ENCODE data around the gene OTOP1. TPM values are rescaled to one million over a fixed set of nuclear protein-coding genes. Genes with fewer than 3 reads are reported as not detected.

Gene OTOP1
- total RNA-seq, 1 donor from 2014 or later, result not detected

DNA sequence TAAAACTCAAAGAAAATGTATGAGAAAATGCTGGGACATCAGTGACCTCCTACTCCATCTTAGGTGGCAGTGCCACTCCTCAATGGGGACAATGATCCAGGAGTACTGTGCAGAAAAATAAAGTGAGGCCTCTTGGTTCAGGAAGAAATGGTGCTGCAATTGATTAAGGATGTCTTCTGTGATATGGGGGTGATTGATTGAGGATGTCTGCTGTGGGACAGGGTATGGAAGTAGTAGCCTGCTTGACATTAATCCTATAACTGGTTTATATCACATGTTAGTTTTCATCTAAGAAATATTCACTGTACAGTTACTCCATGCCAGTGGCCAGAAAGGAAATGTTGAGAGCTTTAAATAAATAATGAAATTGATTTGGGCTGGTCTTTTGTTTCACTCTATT, 20.5 kb downstream of the OTOP1 start:
- Histone ChIP-seq H3K27me3 (ENCODE audit: insufficient read depth, low read length) (peaks cover 6% of the 10 kb centered on the region), H3K27ac (ENCODE audit: low read depth, low read length) (no peak overlapping the region), H3K9me3 (ENCODE audit: insufficient read depth, low read depth, low read length) (no peaks in the 10 kb centered on the region), H3K36me3 (ENCODE audit: insufficient read depth, low read length) (no peaks in the 10 kb centered on the region), H3K4me1 (ENCODE audit: insufficient read depth, low read length) (no peaks in the 10 kb centered on the region), H3K4me2 (ENCODE audit: low read length) (no peak overlapping the region), H2AFZ (ENCODE audit: low read depth, low read length) (no peak overlapping the region), H3K79me2 (ENCODE audit: insufficient read depth, low read length) (no peaks in the 10 kb centered on the region), H3K9ac (ENCODE audit: low read length) (no peak overlapping the region), H3K4me3 (ENCODE audit: insufficient read depth, low read depth, low read length) (no peak overlapping the region), H4K20me1 (ENCODE audit: insufficient read depth, low read length) (no peaks in the 10 kb centered on the region)
- FAIRE-seq (no peak), DNase-seq (ENCODE audit: low read depth) (no peak)
- H3K4me1 Mint-ChIP-seq (ENCODE audit: low read depth, unreplicated experiment), result no peaks in the 10 kb centered on the region
- no peak overlapping the region for H3K27ac Mint-ChIP-seq (ENCODE audit: unreplicated experiment)
- no peaks in the 10 kb centered on the region for H3K9me3 Mint-ChIP-seq (ENCODE audit: unreplicated experiment)
- H3K4me3 Mint-ChIP-seq (ENCODE audit: unreplicated experiment), result no peak overlapping the region
- TF ChIP-seq, protein P1, sequence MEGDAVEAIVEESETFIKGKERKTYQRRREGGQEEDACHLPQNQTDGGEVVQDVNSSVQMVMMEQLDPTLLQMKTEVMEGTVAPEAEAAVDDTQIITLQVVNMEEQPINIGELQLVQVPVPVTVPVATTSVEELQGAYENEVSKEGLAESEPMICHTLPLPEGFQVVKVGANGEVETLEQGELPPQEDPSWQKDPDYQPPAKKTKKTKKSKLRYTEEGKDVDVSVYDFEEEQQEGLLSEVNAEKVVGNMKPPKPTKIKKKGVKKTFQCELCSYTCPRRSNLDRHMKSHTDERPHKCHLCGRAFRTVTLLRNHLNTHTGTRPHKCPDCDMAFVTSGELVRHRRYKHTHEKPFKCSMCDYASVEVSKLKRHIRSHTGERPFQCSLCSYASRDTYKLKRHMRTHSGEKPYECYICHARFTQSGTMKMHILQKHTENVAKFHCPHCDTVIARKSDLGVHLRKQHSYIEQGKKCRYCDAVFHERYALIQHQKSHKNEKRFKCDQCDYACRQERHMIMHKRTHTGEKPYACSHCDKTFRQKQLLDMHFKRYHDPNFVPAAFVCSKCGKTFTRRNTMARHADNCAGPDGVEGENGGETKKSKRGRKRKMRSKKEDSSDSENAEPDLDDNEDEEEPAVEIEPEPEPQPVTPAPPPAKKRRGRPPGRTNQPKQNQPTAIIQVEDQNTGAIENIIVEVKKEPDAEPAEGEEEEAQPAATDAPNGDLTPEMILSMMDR (IDR thresholded peaks at IDR 0.05; ENCODE audit: insufficient read depth, low read depth, low read length), result no peak
- TF ChIP-seq EZH2 (IDR thresholded peaks at IDR 0.05; ENCODE audit: insufficient read depth, low read length), result no peak
- no peaks in the 10 kb centered on the region for H3K36me3 Mint-ChIP-seq (ENCODE audit: low read depth, unreplicated experiment)
- H3K27me3 Mint-ChIP-seq (ENCODE audit: low read depth, unreplicated experiment), result peaks cover 36% of the 10 kb centered on the region

DNA sequence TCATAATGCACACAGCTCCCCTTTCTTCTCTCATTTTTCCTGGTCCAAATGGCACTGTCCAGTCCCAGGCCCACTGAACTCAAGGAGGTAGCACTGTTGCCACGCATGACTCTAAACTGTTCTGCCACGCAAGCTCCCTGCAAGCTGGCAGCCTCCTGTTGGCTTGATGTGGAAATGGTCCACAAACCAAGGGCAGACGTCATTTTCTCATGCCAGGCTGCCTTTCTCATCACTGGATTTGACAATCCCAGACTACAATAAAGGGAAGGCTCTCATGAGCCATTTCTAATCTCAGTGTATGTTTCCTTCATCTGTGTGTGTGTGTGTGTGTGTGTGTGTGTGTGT, 22.4 kb downstream of the OTOP1 start:
- Histone ChIP-seq H3K36me3 (ENCODE audit: insufficient read depth, low read length) (no peaks in the 10 kb centered on the region), H3K9ac (ENCODE audit: low read length) (no peak overlapping the region), H3K4me2 (ENCODE audit: low read length) (no peak overlapping the region), H3K4me3 (ENCODE audit: insufficient read depth, low read depth, low read length) (no peak overlapping the region), H3K27me3 (ENCODE audit: insufficient read depth, low read length) (peaks cover 6% of the 10 kb centered on the region), H3K9me3 (ENCODE audit: insufficient read depth, low read depth, low read length) (no peaks in the 10 kb centered on the region), H4K20me1 (ENCODE audit: insufficient read depth, low read length) (no peaks in the 10 kb centered on the region), H3K4me1 (ENCODE audit: insufficient read depth, low read length) (no peaks in the 10 kb centered on the region), H2AFZ (ENCODE audit: low read depth, low read length) (no peak overlapping the region), H3K27ac (ENCODE audit: low read depth, low read length) (no peak overlapping the region), H3K79me2 (ENCODE audit: insufficient read depth, low read length) (no peaks in the 10 kb centered on the region)
- no peaks in the 10 kb centered on the region for H3K9me3 Mint-ChIP-seq (ENCODE audit: unreplicated experiment)
- H3K27ac Mint-ChIP-seq (ENCODE audit: unreplicated experiment), result no peak overlapping the region
- H3K27me3 Mint-ChIP-seq (ENCODE audit: low read depth, unreplicated experiment), result peaks cover 24% of the 10 kb centered on the region
- FAIRE-seq, result no peak
- DNase-seq (ENCODE audit: low read depth), result no peak
- no peaks in the 10 kb centered on the region for H3K4me1 Mint-ChIP-seq (ENCODE audit: low read depth, unreplicated experiment)
- no peaks in the 10 kb centered on the region for H3K36me3 Mint-ChIP-seq (ENCODE audit: low read depth, unreplicated experiment)
- H3K4me3 Mint-ChIP-seq (ENCODE audit: unreplicated experiment), result no peak overlapping the region
- TF ChIP-seq EZH2 (IDR thresholded peaks at IDR 0.05; ENCODE audit: insufficient read depth, low read length), result no peak
- TF ChIP-seq, protein P1 (IDR thresholded peaks at IDR 0.05; ENCODE audit: insufficient read depth, low read depth, low read length), result no peak

DNA sequence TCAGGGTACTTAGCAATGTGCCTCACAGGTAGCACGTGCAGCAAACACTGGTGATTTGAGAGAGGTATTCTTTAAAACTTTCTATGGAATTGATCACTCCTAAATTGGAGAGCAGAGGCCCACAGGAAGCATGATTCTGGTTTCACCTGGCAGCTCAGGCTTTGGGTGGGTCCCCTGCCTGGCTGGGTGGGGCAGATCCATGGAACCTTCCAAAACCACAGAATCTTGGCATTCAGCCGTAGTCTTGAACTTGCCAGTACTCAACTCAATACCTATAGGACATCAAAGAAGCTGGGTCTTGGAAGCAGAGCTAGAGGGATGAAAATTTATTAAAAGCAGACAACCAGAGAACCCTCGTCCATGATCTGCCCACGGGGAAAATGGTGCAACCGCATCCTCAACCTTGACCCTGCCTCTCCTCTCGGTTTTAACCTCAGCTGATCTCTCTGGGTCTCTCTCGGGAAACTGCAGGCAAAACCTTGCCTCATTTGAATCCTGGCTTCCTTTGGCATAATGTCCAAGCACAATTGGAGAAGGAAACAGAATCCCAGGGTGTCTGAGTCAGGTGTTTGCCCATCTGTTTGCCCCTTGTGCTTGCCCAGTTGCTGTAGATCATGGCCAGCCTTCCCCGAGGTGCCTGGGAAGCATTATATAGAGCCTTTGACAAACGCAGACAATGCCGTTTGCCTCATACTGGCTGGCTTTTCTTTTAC, 22.9 kb downstream of the OTOP1 start:
- Mint-ChIP-seq H3K9me3 (ENCODE audit: unreplicated experiment) (no peaks in the 10 kb centered on the region), H3K27me3 (ENCODE audit: low read depth, unreplicated experiment) (peaks cover 24% of the 10 kb centered on the region), H3K4me1 (ENCODE audit: low read depth, unreplicated experiment) (no peaks in the 10 kb centered on the region), H3K36me3 (ENCODE audit: low read depth, unreplicated experiment) (no peaks in the 10 kb centered on the region), H3K27ac (ENCODE audit: unreplicated experiment) (no peak overlapping the region), H3K4me3 (ENCODE audit: unreplicated experiment) (no peak overlapping the region)
- Histone ChIP-seq H3K27ac (ENCODE audit: low read depth, low read length) (no peak overlapping the region), H4K20me1 (ENCODE audit: insufficient read depth, low read length) (no peaks in the 10 kb centered on the region), H3K36me3 (ENCODE audit: insufficient read depth, low read length) (no peaks in the 10 kb centered on the region), H3K4me1 (ENCODE audit: insufficient read depth, low read length) (no peaks in the 10 kb centered on the region), H3K4me3 (ENCODE audit: insufficient read depth, low read depth, low read length) (no peak overlapping the region), H3K79me2 (ENCODE audit: insufficient read depth, low read length) (no peaks in the 10 kb centered on the region), H3K9ac (ENCODE audit: low read length) (no peak overlapping the region), H3K27me3 (ENCODE audit: insufficient read depth, low read length) (peaks cover 3% of the 10 kb centered on the region), H3K4me2 (ENCODE audit: low read length) (no peak overlapping the region), H2AFZ (ENCODE audit: low read depth, low read length) (no peak overlapping the region), H3K9me3 (ENCODE audit: insufficient read depth, low read depth, low read length) (no peaks in the 10 kb centered on the region)
- FAIRE-seq (no peak), DNase-seq (ENCODE audit: low read depth) (no peak)
- TF ChIP-seq, protein P1 (IDR thresholded peaks at IDR 0.05; ENCODE audit: insufficient read depth, low read depth, low read length), result no peak
- TF ChIP-seq EZH2 (IDR thresholded peaks at IDR 0.05; ENCODE audit: insufficient read depth, low read length), result no peak

All from astrocyte (in vitro differentiated cells and primary cell).